ENCODE measurements around the gene MYO15B. TPM values are rescaled to one million over a fixed set of nuclear protein-coding genes. Genes with fewer than 3 reads are reported as not detected.

Gene MYO15B
- total and polyA plus RNA-seq, 2 of the 13 experiments (the other 11 are each of a cell fraction or from before 2014, with no cell fraction given), result 2.8 to 8.1 TPM

DNA sequence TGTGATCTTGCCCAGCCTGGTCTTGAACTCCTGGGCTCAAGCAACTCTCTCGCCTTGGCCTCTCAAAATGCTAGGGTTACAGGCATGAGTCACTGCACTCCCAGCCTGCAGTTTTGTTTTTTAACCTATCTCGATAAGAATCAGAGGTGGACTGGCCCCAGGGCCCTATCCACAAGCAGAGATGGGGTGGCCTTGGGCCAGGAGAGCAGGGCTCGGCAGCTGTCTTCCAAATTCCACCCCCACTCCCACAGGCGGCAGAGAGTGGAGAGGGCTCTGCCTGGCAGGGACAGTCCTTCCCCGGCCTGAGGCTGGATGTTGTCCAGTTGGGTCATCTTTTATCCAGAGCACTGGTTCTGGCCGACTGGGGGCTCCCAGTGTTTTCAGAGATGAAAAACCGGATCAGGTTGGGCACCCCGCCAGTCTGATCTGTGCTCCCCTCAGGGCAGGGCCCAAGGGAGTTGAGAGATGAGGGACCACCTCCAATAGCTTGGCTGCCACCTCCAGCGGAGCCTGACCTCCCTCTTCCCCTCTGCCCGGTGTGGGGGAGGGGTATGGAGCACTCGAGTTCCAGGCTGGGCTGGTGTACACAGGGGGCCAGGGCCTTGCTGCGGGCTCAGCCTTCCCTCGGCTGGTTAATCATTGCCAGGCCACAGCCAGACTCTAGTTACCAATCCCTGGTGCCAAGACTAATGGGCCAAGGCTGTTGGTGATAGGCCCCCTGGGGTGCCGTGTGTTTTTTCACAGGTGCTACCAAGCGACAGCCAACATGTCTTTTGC lies 30.3 kb upstream of the MYO15B start (continued):
- TF ChIP-seq ZMAT3 (CRISPR knock-in tag; conservative IDR thresholded peaks at IDR 0.05), result 0 out of 2 replicates have a peak, but pooled peaks have one; percentile 1
- no peak; the same call in 1 of the 2 replicates for TF ChIP-seq ZNF709 (CRISPR knock-in tag; IDR thresholded peaks at IDR 0.05)
- TF ChIP-seq, protein P1, sequence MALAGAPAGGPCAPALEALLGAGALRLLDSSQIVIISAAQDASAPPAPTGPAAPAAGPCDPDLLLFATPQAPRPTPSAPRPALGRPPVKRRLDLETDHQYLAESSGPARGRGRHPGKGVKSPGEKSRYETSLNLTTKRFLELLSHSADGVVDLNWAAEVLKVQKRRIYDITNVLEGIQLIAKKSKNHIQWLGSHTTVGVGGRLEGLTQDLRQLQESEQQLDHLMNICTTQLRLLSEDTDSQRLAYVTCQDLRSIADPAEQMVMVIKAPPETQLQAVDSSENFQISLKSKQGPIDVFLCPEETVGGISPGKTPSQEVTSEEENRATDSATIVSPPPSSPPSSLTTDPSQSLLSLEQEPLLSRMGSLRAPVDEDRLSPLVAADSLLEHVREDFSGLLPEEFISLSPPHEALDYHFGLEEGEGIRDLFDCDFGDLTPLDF (CRISPR knock-in tag; IDR thresholded peaks at IDR 0.05), result no peak
- TF ChIP-seq ZNF207 (IDR thresholded peaks at IDR 0.05; ENCODE audit: borderline replicate concordance), result no peak
- peak; percentile 57; the same call in 1 of the 2 replicates for TF ChIP-seq CHD4 (IDR thresholded peaks at IDR 0.05; ENCODE audit: borderline replicate concordance, low read length)
- TF ChIP-seq ZSCAN12 (CRISPR knock-in tag; IDR thresholded peaks at IDR 0.05), result no peak
- no peak for TF ChIP-seq ZNF713 (CRISPR knock-in tag; IDR thresholded peaks at IDR 0.05)
- TF ChIP-seq, protein P2, sequence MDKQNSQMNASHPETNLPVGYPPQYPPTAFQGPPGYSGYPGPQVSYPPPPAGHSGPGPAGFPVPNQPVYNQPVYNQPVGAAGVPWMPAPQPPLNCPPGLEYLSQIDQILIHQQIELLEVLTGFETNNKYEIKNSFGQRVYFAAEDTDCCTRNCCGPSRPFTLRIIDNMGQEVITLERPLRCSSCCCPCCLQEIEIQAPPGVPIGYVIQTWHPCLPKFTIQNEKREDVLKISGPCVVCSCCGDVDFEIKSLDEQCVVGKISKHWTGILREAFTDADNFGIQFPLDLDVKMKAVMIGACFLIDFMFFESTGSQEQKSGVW (CRISPR knock-in tag; IDR thresholded peaks at IDR 0.05; ENCODE audit: borderline replicate concordance), result no peak
- peak; percentile 66; the same call in 1 of the 2 replicates for TF ChIP-seq RNF2 (conservative IDR thresholded peaks at IDR 0.05; ENCODE audit: low read depth)
- peak; percentile 80; the same call in 1 of the 2 replicates for TF ChIP-seq MIER2 (CRISPR knock-in tag; IDR thresholded peaks at IDR 0.05)
- 0 out of 2 replicates have a peak, but pooled peaks have one; percentile 59 for TF ChIP-seq ZNF235 (CRISPR knock-in tag; IDR thresholded peaks at IDR 0.05; ENCODE audit: borderline replicate concordance)
- peak; percentile 65; the same call in 1 of the 2 replicates for TF ChIP-seq ZNF335 (CRISPR knock-in tag; IDR thresholded peaks at IDR 0.05)
- TF ChIP-seq ZNF816 (CRISPR knock-in tag; IDR thresholded peaks at IDR 0.05; ENCODE audit: borderline replicate concordance), result peak; percentile 37; the same call in 1 of the 2 replicates
- no peak for TF ChIP-seq ZNF484 (CRISPR knock-in tag; IDR thresholded peaks at IDR 0.05; ENCODE audit: borderline replicate concordance, low read depth)
- TF ChIP-seq MYNN (CRISPR knock-in tag; IDR thresholded peaks at IDR 0.05; ENCODE audit: low read depth), result no peak
- TF ChIP-seq ZNF329 (CRISPR knock-in tag; IDR thresholded peaks at IDR 0.05; ENCODE audit: low read depth), result peak; percentile 99
- peak; percentile 87; the same call in 1 of the 2 replicates for TF ChIP-seq ZNF333 (CRISPR knock-in tag; IDR thresholded peaks at IDR 0.05; ENCODE audit: borderline replicate concordance)
- peak; percentile 81 for TF ChIP-seq ISL2 (CRISPR knock-in tag; IDR thresholded peaks at IDR 0.05)
- TF ChIP-seq RCOR2 (CRISPR knock-in tag; IDR thresholded peaks at IDR 0.05), result peak; percentile 66
- TF ChIP-seq, protein P3, sequence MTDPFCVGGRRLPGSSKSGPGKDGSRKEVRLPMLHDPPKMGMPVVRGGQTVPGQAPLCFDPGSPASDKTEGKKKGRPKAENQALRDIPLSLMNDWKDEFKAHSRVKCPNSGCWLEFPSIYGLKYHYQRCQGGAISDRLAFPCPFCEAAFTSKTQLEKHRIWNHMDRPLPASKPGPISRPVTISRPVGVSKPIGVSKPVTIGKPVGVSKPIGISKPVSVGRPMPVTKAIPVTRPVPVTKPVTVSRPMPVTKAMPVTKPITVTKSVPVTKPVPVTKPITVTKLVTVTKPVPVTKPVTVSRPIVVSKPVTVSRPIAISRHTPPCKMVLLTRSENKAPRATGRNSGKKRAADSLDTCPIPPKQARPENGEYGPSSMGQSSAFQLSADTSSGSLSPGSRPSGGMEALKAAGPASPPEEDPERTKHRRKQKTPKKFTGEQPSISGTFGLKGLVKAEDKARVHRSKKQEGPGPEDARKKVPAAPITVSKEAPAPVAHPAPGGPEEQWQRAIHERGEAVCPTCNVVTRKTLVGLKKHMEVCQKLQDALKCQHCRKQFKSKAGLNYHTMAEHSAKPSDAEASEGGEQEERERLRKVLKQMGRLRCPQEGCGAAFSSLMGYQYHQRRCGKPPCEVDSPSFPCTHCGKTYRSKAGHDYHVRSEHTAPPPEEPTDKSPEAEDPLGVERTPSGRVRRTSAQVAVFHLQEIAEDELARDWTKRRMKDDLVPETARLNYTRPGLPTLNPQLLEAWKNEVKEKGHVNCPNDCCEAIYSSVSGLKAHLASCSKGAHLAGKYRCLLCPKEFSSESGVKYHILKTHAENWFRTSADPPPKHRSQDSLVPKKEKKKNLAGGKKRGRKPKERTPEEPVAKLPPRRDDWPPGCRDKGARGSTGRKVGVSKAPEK (CRISPR knock-in tag; IDR thresholded peaks at IDR 0.05; ENCODE audit: borderline replicate concordance), result no peak; the same call in 1 of the 2 replicates
- TF ChIP-seq MIER3 (CRISPR knock-in tag; IDR thresholded peaks at IDR 0.05; ENCODE audit: borderline replicate concordance), result peak; percentile 79; the same call in 1 of the 2 replicates
- peak; percentile 95 for TF ChIP-seq ZNF292 (CRISPR knock-in tag; IDR thresholded peaks at IDR 0.05; ENCODE audit: borderline replicate concordance, low read depth)
- TF ChIP-seq ZNF343 (CRISPR knock-in tag; IDR thresholded peaks at IDR 0.05), result 0 out of 2 replicates have a peak, but pooled peaks have one; percentile 72
- TF ChIP-seq GATAD1 (CRISPR knock-in tag; IDR thresholded peaks at IDR 0.05), result peak; percentile 71
- peak in 1 of 2 experiments; percentile 85; a peak in 1 of 4 replicates for TF ChIP-seq NR2F1 (CRISPR knock-in tag; IDR thresholded peaks at IDR 0.05)
- no peak for TF ChIP-seq ZNF382 (CRISPR knock-in tag; IDR thresholded peaks at IDR 0.05; ENCODE audit: borderline replicate concordance)

Data from HepG2 (cell line).